Activated CD8-positive, alpha-beta memory T cell treated with anti-CD3 and anti-CD28 coated beads, Interleukin-2, amount 50 U/mL, for 48 hours (primary cell): ENCODE results near the gene KCNIP4.
A peak's percentile ranks its signal among the peaks of the same experiment; 100 is the strongest.
"Not testable (repeated sequence)": the region's sequence is repeated elsewhere in the genome, so short reads cannot be mapped to it uniquely, and the experiment has no call there.

Experiments
- DNase-seq: peaks from one replicate; pipeline ENCODE4 v3.0.0-alpha.2; 2020

Gene KCNIP4

DNA sequence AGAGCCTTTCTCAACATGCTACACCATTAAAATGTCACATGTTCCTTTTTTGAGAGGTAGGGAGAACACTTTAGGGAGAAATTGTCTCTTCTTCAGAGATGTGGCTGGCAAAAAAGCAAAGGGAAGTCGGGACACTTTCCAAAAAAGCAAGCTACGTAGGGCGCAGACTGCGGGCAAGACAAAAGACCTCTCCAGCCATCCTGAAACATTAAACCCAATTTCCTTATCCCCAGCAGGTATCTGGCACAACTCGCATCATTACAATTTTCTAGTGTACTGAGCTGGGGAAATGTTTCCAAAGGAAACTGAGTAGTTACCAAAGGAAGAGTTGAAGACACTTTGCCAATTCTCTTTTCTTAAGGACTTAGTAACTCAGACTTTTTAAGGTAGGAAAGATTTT, 1132.3 kb downstream of the KCNIP4 start:
- no peak for DNase-seq

DNA sequence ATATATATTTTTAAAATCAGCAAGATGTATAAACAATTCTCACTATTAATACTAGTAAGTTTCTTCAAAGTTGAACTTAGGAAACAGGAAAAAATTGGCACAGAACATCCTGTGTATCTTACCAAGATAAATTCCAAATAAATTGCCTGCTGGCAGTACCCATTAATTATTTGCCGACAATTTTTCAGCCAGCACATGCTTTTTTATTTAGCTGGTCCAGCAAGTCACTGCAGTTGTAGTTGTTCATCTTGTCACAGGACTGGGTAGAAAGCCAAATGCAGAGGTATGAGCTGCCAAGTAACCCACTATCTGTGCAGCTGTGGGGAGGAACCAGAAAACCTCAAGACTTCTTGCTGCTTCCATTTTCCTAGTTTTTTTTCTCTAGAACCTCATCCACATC, 1134.9 kb downstream of the KCNIP4 start:
- DNase-seq, result no peak

GRCh38 chr4:20809812-20810211, 1138.8 kb downstream of the KCNIP4 start:
- DNase-seq, result no peak

- DNase-seq, result no peak
Measured at GRCh38 chr4:20805716-20806115, 1142.9 kb downstream of the KCNIP4 start.

- no peak for DNase-seq
Measured at GRCh38 chr4:20787940-20788665, 1160.5 kb downstream of the KCNIP4 start.

DNA sequence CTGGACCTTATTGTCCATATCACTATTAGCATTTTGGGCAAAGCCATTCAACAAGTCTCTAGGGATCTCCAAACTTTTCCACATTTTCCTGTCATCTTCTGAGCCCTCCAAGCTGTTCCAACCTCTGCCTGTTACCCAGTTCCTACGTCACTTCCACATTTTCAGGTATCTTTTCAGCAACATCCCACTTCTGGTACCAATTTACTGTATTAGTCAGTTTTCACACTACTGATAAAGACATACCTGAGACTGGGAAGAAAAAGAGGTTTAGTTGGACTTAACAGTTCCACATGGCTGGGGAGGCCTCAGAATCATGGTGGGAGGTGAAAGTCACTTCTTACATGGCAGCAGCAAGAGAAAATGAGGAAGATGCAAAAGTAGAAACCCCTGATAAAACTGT, 1165.4 kb downstream of the KCNIP4 start:
- not testable (repeated sequence) for DNase-seq

- DNase-seq, result no peak
Measured at GRCh38 chr4:20778896-20779295, 1169.7 kb downstream of the KCNIP4 start.

GRCh38 chr4:20773144-20773997, 1175.2 kb downstream of the KCNIP4 start:
- no peak for DNase-seq

GRCh38 chr4:20764366-20764992, 1184.1 kb downstream of the KCNIP4 start:
- DNase-seq, result no peak

- no peak for DNase-seq
Measured at GRCh38 chr4:20761826-20762225, 1186.7 kb downstream of the KCNIP4 start.

- DNase-seq, result no peak
Measured at GRCh38 chr4:20761382-20761781, 1187.2 kb downstream of the KCNIP4 start.

DNA sequence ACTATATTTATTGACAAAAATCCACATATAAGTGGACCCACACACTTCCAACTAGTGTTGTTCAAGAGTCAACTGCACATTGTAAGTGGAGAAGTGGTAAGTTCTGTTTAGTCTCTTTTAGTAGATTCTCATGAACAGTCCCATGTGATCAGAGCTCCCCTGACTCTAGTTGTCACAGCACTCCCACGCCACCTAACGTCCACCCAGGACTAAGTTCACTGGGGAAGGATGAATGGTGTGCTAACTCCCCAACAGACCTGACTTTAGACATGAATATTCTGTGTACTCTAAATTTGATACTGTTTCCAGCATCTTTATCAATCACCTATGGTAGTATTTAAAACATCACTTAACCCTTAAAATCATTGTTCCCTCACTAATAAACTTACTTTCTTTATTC, 1188.5 kb downstream of the KCNIP4 start:
- no peak for DNase-seq

- no peak for DNase-seq
Measured at GRCh38 chr4:20754036-20754435, 1194.5 kb downstream of the KCNIP4 start.

DNA sequence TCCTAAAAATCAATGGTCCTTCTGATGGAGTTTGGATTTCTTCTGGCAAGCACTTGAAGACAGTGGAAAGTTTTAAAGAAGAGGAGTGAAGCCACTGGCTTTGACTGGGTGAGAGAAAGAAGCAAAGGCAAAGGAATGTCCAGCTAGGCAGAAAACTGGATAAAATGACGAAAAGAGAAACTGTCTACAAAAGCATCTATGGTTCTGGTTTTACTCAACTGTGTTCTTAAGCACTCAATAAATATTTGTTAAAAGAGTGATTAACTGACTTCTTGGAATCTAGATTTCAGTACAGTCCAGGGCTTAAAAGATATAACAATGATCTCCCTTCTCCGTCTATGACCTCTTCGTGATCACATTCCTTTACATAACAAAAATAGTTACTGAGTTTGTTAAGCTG, 1195.9 kb downstream of the KCNIP4 start:
- no peak for DNase-seq

- not testable (repeated sequence) for DNase-seq
Measured at GRCh38 chr4:20746000-20746399, 1202.6 kb downstream of the KCNIP4 start.

GRCh38 chr4:20735931-20736330, 1212.6 kb downstream of the KCNIP4 start:
- no peak for DNase-seq

GRCh38 chr4:20724915-20725314, 1223.7 kb downstream of the KCNIP4 start:
- no peak for DNase-seq

- DNase-seq, result no peak
Measured at GRCh38 chr4:20723463-20723862, 1225.1 kb downstream of the KCNIP4 start.

DNA sequence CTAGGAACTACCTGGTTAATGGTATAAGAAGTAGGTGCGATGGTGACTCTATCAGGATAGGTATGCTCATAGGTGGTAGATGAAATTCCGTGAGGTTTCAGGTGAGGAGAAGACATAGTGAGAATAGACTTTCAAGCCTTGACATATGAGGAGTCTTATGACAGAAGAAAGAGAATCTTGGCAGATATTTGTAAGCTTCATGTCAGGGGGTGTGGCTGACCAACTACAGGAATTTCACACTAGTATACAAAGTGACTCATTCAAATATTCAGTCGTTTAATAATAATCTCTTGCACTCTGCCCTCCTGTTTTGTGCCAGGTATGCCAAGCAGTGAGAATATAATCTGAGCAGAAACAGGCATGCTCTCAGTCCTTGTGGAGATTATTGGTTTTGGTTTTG, 1225.6 kb downstream of the KCNIP4 start:
- DNase-seq, result no peak

GRCh38 chr4:20711335-20711734, 1237.2 kb downstream of the KCNIP4 start:
- DNase-seq, result no peak

DNA sequence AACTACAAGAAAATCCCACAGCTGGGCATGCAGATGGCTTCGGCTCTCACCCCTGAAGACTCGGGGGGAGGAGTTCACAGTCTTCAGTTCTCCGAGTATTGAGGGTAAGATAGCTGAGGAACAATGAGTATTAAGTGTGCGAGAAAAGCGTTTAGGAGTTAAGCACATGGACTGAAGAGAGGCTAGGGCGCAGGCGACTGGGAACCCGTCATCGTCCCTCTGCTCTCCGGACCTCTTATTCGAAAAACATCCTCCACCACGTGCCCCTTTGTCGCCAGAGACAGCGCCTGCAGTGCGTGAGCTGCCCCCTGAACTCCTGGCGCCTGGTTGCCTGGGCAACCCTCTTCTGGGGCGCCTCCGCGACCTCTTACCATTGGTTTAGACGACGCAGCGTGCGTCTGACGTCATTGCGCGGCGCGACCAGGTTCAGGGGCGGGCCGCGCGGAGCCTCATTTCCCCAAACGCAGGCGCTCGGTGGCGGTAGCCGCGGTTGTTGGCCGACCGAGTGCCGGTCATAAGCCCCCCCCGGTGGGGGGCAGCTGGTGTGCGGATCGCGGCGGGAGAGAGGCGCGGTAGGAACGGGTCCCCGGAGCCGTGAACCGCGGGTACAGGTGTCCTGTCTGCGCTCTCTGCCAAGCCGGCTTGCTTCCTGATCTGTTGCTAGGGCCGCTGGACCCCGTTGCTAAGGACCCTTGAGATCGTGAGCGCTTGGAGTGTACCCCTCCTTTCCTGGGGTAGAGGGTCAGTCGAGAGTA, 1248.4 kb downstream of the KCNIP4 start, which contains the start of gene PACRGL:
PACRGL (plus strand) TSS at position 452 of the 755 bp plus-strand sequence. CDS start 4,024 bp downstream, outside the sequence.
- DNase-seq, result peak; percentile 96

DNA sequence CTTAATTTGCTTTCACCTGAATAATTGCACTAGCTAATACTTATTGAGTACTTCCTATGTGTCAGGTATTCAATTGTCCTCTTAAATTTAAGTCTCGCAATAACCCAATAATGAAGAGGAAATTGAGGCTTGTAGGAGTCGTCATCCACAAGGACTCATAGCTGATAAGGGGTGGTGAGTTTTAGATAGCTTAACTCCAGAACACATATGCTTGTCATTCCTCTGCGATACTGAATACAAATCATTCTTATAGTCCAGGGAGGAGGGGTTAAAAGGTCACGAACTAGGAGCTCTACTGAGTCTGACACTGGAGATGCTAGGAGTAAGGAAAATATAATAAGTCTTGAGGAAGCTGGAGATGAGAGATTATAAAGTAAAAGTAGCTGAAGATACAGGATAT, 1249.8 kb downstream of the KCNIP4 start:
- DNase-seq, result no peak

GRCh38 chr4:20698382-20698781, 1250.2 kb downstream of the KCNIP4 start:
- DNase-seq, result no peak
